Activated CD4-positive, alpha-beta T cell treated with anti-CD3 and anti-CD28 coated beads, Interleukin-2, amount 10 ng/mL, durations not matched to agents 24 days and 14 days (primary cell): Measurements from ENCODE around the gene WNT7A. TPM values are rescaled to one million over a fixed set of nuclear protein-coding genes. Genes with fewer than 3 reads are reported as not detected.
"Not testable (repeated sequence)": the region's sequence is repeated elsewhere in the genome, so short reads cannot be mapped to it uniquely, and the experiment has no call there.

Experiments used
- DNase-seq: peaks from one replicate; pipeline ENCODE4 v3.0.0; 2022
- H3K27ac Mint-ChIP-seq: one replicate; pipeline ENCODE4 v1.8.0; 2022; ENCODE audit warnings: mild to moderate bottlenecking, mixed read lengths
- H3K27me3 Mint-ChIP-seq: one replicate; pipeline ENCODE4 v1.8.0; 2022; ENCODE audit warnings: mixed read lengths
- H3K36me3 Mint-ChIP-seq: one replicate; pipeline ENCODE4 v1.8.0; 2022; ENCODE audit warnings: low read depth, mild to moderate bottlenecking, mixed read lengths
- H3K4me1 Mint-ChIP-seq: one replicate; pipeline ENCODE4 v1.8.0; 2021; ENCODE audit warnings: mixed read lengths
- H3K4me3 Mint-ChIP-seq: one replicate; pipeline ENCODE4 v1.8.0; 2022; ENCODE audit warnings: mild to moderate bottlenecking, moderate library complexity, mixed read lengths
- H3K9me3 Mint-ChIP-seq: one replicate; pipeline ENCODE4 v1.8.0; 2021; ENCODE audit warnings: mixed read lengths
- intact Hi-C: fragments of 100-400 bp; cut with micrococcal nuclease; formaldehyde crosslinking; loops from one replicate; pipeline ENCODE4 v1.15.1; 2023
- total RNA-seq: library from RNA; stranded (reverse); gene quantifications from 2 replicates; pipeline ENCODE4 v1.2.3, GENCODE V29; 2022

The WNT7A gene
- total RNA-seq, 1 donor from 2014 or later: not detected

- Mint-ChIP-seq H3K4me1 (peaks cover 37% of the 10 kb centered on the region), H3K9me3 (peaks cover 4% of the 10 kb centered on the region), H3K27me3 (peaks cover 7% of the 10 kb centered on the region), H3K27ac (peak overlapping the region; percentile 90), H3K4me3 (peak overlapping the region; percentile 81), H3K36me3 (peaks cover 2% of the 10 kb centered on the region)
- peak; percentile 89 for DNase-seq
- intact Hi-C loops: loop anchor here (2.0 kb wide), 1 partner anchor 24 kb away; no protein-coding TSS in a partner anchor
Measured at GRCh38 chr3:13866041-13866965, 13.6 kb downstream of the WNT7A start.

- Mint-ChIP-seq H3K27me3 (peaks cover 7% of the 10 kb centered on the region), H3K4me3 (peak overlapping the region; percentile 16), H3K4me1 (peaks cover 37% of the 10 kb centered on the region), H3K27ac (peak overlapping the region; percentile 90), H3K36me3 (peaks cover 2% of the 10 kb centered on the region), H3K9me3 (peaks cover 4% of the 10 kb centered on the region)
- DNase-seq: no peak
- intact Hi-C loops: no loop called here
Measured at GRCh38 chr3:13865581-13865980, 14.3 kb downstream of the WNT7A start.

GRCh38 chr3:13865106-13865505 lies 14.8 kb downstream of the WNT7A start:
- Mint-ChIP-seq H3K9me3 (peaks cover 4% of the 10 kb centered on the region), H3K27ac (peak overlapping the region; percentile 90), H3K4me3 (peak overlapping the region; percentile 16), H3K4me1 (peaks cover 37% of the 10 kb centered on the region), H3K27me3 (peaks cover 7% of the 10 kb centered on the region), H3K36me3 (peaks cover 2% of the 10 kb centered on the region)
- intact Hi-C loops: no loop called here
- no peak for DNase-seq

- H3K36me3 Mint-ChIP-seq: peaks cover 2% of the 10 kb centered on the region
- H3K4me3 Mint-ChIP-seq: no peak overlapping the region
- intact Hi-C loops: no loop called here
- no peak for DNase-seq
- H3K4me1 Mint-ChIP-seq: peaks cover 34% of the 10 kb centered on the region
- H3K27me3 Mint-ChIP-seq: peaks cover 7% of the 10 kb centered on the region
- peak overlapping the region; percentile 17 for H3K27ac Mint-ChIP-seq
- H3K9me3 Mint-ChIP-seq: peaks cover 4% of the 10 kb centered on the region
Measured at GRCh38 chr3:13863965-13864595, 15.8 kb downstream of the WNT7A start.

- intact Hi-C loops: no loop called here
- peak overlapping the region; percentile 0 for H3K27ac Mint-ChIP-seq
- H3K27me3 Mint-ChIP-seq: peaks cover 7% of the 10 kb centered on the region
- H3K4me1 Mint-ChIP-seq: peaks cover 30% of the 10 kb centered on the region
- peaks cover 4% of the 10 kb centered on the region for H3K9me3 Mint-ChIP-seq
- no peak overlapping the region for H3K4me3 Mint-ChIP-seq
- peaks cover 2% of the 10 kb centered on the region for H3K36me3 Mint-ChIP-seq
- no peak for DNase-seq
Measured at GRCh38 chr3:13863382-13863952, 16.4 kb downstream of the WNT7A start.

GRCh38 chr3:13861461-13861860 lies 18.4 kb downstream of the WNT7A start:
- intact Hi-C loops: no loop called here
- Mint-ChIP-seq H3K4me1 (peaks cover 13% of the 10 kb centered on the region), H3K9me3 (no peaks in the 10 kb centered on the region), H3K36me3 (no peaks in the 10 kb centered on the region), H3K4me3 (no peak overlapping the region), H3K27ac (no peak overlapping the region), H3K27me3 (peaks cover 9% of the 10 kb centered on the region)
- no peak for DNase-seq

GRCh38 chr3:13860001-13860400 lies 19.9 kb downstream of the WNT7A start:
- H3K27me3 Mint-ChIP-seq: peaks cover 9% of the 10 kb centered on the region
- no peaks in the 10 kb centered on the region for H3K9me3 Mint-ChIP-seq
- intact Hi-C loops: no loop called here
- no peak overlapping the region for H3K27ac Mint-ChIP-seq
- no peaks in the 10 kb centered on the region for H3K36me3 Mint-ChIP-seq
- no peak for DNase-seq
- no peaks in the 10 kb centered on the region for H3K4me1 Mint-ChIP-seq
- H3K4me3 Mint-ChIP-seq: no peak overlapping the region

- no peak for DNase-seq
- Mint-ChIP-seq H3K4me3 (no peak overlapping the region), H3K36me3 (no peaks in the 10 kb centered on the region), H3K27me3 (peaks cover 9% of the 10 kb centered on the region), H3K4me1 (no peaks in the 10 kb centered on the region), H3K9me3 (no peaks in the 10 kb centered on the region), H3K27ac (no peak overlapping the region)
- intact Hi-C loops: no loop called here
Measured at GRCh38 chr3:13858768-13859520, 20.9 kb downstream of the WNT7A start.

GRCh38 chr3:13857702-13858380 lies 22.0 kb downstream of the WNT7A start:
- Mint-ChIP-seq H3K27ac (no peak overlapping the region), H3K27me3 (peaks cover 9% of the 10 kb centered on the region), H3K36me3 (no peaks in the 10 kb centered on the region), H3K4me3 (no peak overlapping the region), H3K4me1 (peaks cover 2% of the 10 kb centered on the region), H3K9me3 (no peaks in the 10 kb centered on the region)
- intact Hi-C loops: no loop called here
- DNase-seq: no peak

GRCh38 chr3:13856628-13857027 lies 23.2 kb downstream of the WNT7A start:
- peak overlapping the region; percentile 68 for H3K27ac Mint-ChIP-seq
- H3K4me1 Mint-ChIP-seq, H3K9me3 Mint-ChIP-seq, intact Hi-C loops, DNase-seq, H3K27me3 Mint-ChIP-seq, H3K4me3 Mint-ChIP-seq, H3K36me3 Mint-ChIP-seq: not testable (repeated sequence)

GRCh38 chr3:13856006-13856405 lies 23.9 kb downstream of the WNT7A start:
- Mint-ChIP-seq H3K36me3 (no peaks in the 10 kb centered on the region), H3K27me3 (peaks cover 4% of the 10 kb centered on the region), H3K27ac (no peak overlapping the region), H3K4me3 (no peak overlapping the region), H3K4me1 (peaks cover 2% of the 10 kb centered on the region), H3K9me3 (no peaks in the 10 kb centered on the region)
- DNase-seq: no peak
- intact Hi-C loops: no loop called here

GRCh38 chr3:13854492-13854891 lies 25.4 kb downstream of the WNT7A start:
- H3K4me3 Mint-ChIP-seq: no peak overlapping the region
- H3K9me3 Mint-ChIP-seq: no peaks in the 10 kb centered on the region
- H3K36me3 Mint-ChIP-seq: no peaks in the 10 kb centered on the region
- H3K4me1 Mint-ChIP-seq: peaks cover 2% of the 10 kb centered on the region
- H3K27ac Mint-ChIP-seq: no peak overlapping the region
- H3K27me3 Mint-ChIP-seq: peaks cover 4% of the 10 kb centered on the region
- intact Hi-C loops: no loop called here
- no peak for DNase-seq

- no peak for DNase-seq
- Mint-ChIP-seq H3K27ac (no peak overlapping the region), H3K4me1 (peaks cover 2% of the 10 kb centered on the region), H3K4me3 (no peak overlapping the region), H3K36me3 (no peaks in the 10 kb centered on the region), H3K27me3 (peaks cover 4% of the 10 kb centered on the region), H3K9me3 (no peaks in the 10 kb centered on the region)
- intact Hi-C loops: no loop called here
Measured at GRCh38 chr3:13853978-13854296, 25.9 kb downstream of the WNT7A start.
